Fibroblast of upper back skin (primary cell): ENCODE results near the gene CDC42EP3.

Source experiments
- DNase-seq: peaks from one replicate; pipeline ENCODE4 v3.0.0-alpha.2; 2013

The CDC42EP3 gene

GRCh38 chr2:37654932-37655841, 16.3 kb downstream of the CDC42EP3 start:
- DNase-seq: no peak

- no peak for DNase-seq
These were observed 17.0 kb downstream of the CDC42EP3 start for GRCh38 chr2:37654419-37654818.

- no peak for DNase-seq
These were observed 17.6 kb downstream of the CDC42EP3 start for GRCh38 chr2:37653805-37654378.

GRCh38 chr2:37653093-37653492, 18.3 kb downstream of the CDC42EP3 start:
- no peak for DNase-seq

- peak; percentile 91 for DNase-seq
These were observed 19.2 kb downstream of the CDC42EP3 start for GRCh38 chr2:37652199-37652640.

- DNase-seq: no peak
These were observed 20.8 kb downstream of the CDC42EP3 start for GRCh38 chr2:37650548-37651093.

- no peak for DNase-seq
These were observed 21.9 kb downstream of the CDC42EP3 start for GRCh38 chr2:37649518-37649917.

- DNase-seq: no peak
These were observed 23.0 kb downstream of the CDC42EP3 start for GRCh38 chr2:37648331-37649011.

- DNase-seq: no peak
These were observed 23.5 kb downstream of the CDC42EP3 start for GRCh38 chr2:37647971-37648330.

GRCh38 chr2:37645836-37646235, 25.6 kb downstream of the CDC42EP3 start:
- no peak for DNase-seq

- DNase-seq: peak; percentile 61
These were observed 26.1 kb downstream of the CDC42EP3 start for GRCh38 chr2:37645362-37645761.

GRCh38 chr2:37644191-37644590, 27.3 kb downstream of the CDC42EP3 start:
- no peak for DNase-seq

GRCh38 chr2:37643730-37644078, 27.7 kb downstream of the CDC42EP3 start:
- DNase-seq: no peak

- DNase-seq: no peak
These were observed 28.3 kb downstream of the CDC42EP3 start for GRCh38 chr2:37642907-37643729.

- peak; percentile 97 for DNase-seq
These were observed 29.8 kb downstream of the CDC42EP3 start for GRCh38 chr2:37641582-37642171.

- DNase-seq: no peak
These were observed 31.8 kb downstream of the CDC42EP3 start for GRCh38 chr2:37639631-37640030.

GRCh38 chr2:37638973-37639372, 32.5 kb downstream of the CDC42EP3 start:
- no peak for DNase-seq

- DNase-seq: peak; percentile 55
These were observed 33.5 kb downstream of the CDC42EP3 start for GRCh38 chr2:37637985-37638384.

- peak; percentile 53 for DNase-seq
These were observed 34.1 kb downstream of the CDC42EP3 start for GRCh38 chr2:37637190-37637860.

GRCh38 chr2:37636381-37637066, 34.9 kb downstream of the CDC42EP3 start:
- no peak for DNase-seq
